ENCODE data around the gene VIT.

DNA sequence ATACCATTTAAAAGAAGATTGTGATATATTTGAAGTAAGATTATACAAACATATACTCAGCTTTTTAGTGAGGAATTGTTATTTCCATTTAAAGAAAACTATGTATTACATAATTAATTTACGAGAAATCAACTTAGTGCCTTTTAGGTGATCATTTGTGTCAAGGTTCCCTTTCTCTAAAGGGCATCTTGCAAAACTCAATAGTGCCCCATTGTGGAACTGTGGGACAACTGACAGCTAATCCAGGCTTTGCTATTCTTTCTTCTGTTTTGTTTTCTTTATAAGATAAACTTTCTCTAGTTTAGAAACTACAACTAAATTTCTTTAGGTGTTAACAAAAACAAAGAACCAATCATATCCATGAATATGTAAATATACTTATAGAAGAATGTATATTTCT is 24.3 kb upstream of the VIT start:
- no peak for TF ChIP-seq POLR2A (IDR thresholded peaks at IDR 0.05)
- TF ChIP-seq, protein P1, sequence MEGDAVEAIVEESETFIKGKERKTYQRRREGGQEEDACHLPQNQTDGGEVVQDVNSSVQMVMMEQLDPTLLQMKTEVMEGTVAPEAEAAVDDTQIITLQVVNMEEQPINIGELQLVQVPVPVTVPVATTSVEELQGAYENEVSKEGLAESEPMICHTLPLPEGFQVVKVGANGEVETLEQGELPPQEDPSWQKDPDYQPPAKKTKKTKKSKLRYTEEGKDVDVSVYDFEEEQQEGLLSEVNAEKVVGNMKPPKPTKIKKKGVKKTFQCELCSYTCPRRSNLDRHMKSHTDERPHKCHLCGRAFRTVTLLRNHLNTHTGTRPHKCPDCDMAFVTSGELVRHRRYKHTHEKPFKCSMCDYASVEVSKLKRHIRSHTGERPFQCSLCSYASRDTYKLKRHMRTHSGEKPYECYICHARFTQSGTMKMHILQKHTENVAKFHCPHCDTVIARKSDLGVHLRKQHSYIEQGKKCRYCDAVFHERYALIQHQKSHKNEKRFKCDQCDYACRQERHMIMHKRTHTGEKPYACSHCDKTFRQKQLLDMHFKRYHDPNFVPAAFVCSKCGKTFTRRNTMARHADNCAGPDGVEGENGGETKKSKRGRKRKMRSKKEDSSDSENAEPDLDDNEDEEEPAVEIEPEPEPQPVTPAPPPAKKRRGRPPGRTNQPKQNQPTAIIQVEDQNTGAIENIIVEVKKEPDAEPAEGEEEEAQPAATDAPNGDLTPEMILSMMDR (IDR thresholded peaks at IDR 0.05) = peak in 1 of 5 experiments; percentile 18
- TF ChIP-seq EP300 (IDR thresholded peaks at IDR 0.05; ENCODE audit: low read depth) = no peak
